AG04449 (cell line): ENCODE results near the gene IFT122.
A peak's percentile ranks its signal among the peaks of the same experiment; 100 is the strongest.

Experiments used
- CTCF ChIA-PET: fragments of 350-600 bp; formaldehyde crosslinking; extraction: SDS; loops from one replicate; lab custom pipeline; 2021; ENCODE audit warnings: antibody characterized with exemption; lab: Yijun Ruan, JAX
- POLR2A ChIA-PET: fragments of 400-600, 350-600 bp; formaldehyde crosslinking; extraction: SDS; loops from one replicate; lab custom pipeline; 2020; ENCODE audit warnings: antibody characterized with exemption, inconsistent platforms; lab: Yijun Ruan, JAX
- DNase-seq: peaks from one replicate; pipeline ENCODE4 v3.0.0-alpha.2; 2010; ENCODE audit warnings: low read depth, low spot score
- H3K4me3 ChIP-seq: 2 replicates; pipeline ENCODE4 v1.5.1; 2011; ENCODE audit warnings: low read depth, mild to moderate bottlenecking, control low read depth, low read length
- CTCF ChIP-seq: IDR thresholded peaks from one replicate; pipeline ENCODE4 v1.5.1; 2011; ENCODE audit warnings: mild to moderate bottlenecking, moderate library complexity, low read length, control low read depth, inconsistent platforms; ENCODE audit not compliant: insufficient read depth; ENCODE audit errors: missing control alignments

The IFT122 gene

GRCh38 chr3:129399145-129399894 lies 40.7 kb upstream of the IFT122 start:
- CTCF ChIA-PET = interaction anchor here (0.7 to 2.3 kb wide), 15 partner anchors 9 to 534 kb away, joined by 3 to 30 read pairs (median 4); a partner anchor contains a TSS
- DNase-seq = peak; percentile 83
- POLR2A ChIA-PET = interaction anchor here (0.7 to 1.0 kb wide), 2 partner anchors 30 to 288 kb away, joined by 3 read pairs; partner anchors contain the start of gene EFCAB12
- peak; percentile 77 for TF ChIP-seq CTCF
- H3K4me3 ChIP-seq = peak overlapping the region; percentile 87

GRCh38 chr3:129399895-129400357 lies 40.1 kb upstream of the IFT122 start:
- ChIA-PET POLR2A (interaction anchor here (0.7 to 1.0 kb wide), 2 partner anchors 29 to 287 kb away, joined by 3 read pairs; partner anchors contain the start of gene EFCAB12), CTCF (interaction anchor here (0.7 to 2.3 kb wide), 15 partner anchors 9 to 534 kb away, joined by 3 to 30 read pairs (median 4); a partner anchor contains a TSS)
- no peak for DNase-seq
- no peak for TF ChIP-seq CTCF
- H3K4me3 ChIP-seq = 0 out of 2 replicates have a peak overlapping the region, but pooled peaks have one; percentile 8

- ChIA-PET POLR2A (no interaction called here), CTCF (interaction anchor here (1.1 kb wide), 1 partner anchor 11 kb away, joined by 3 read pairs; no protein-coding TSS in a partner anchor)
- no peak for TF ChIP-seq CTCF
- H3K4me3 ChIP-seq = no peak overlapping the region
- DNase-seq = no peak
Observed at GRCh38 chr3:129402210-129402609, 37.8 kb upstream of the IFT122 start.

- CTCF ChIA-PET = interaction anchor here (1.1 to 1.4 kb wide), 2 partner anchors 11 to 19 kb away, joined by 3 to 6 read pairs; no protein-coding TSS in a partner anchor
- H3K4me3 ChIP-seq = no peak overlapping the region
- POLR2A ChIA-PET = no interaction called here
- no peak for DNase-seq
- TF ChIP-seq CTCF = no peak
Observed at GRCh38 chr3:129402616-129403015, 37.4 kb upstream of the IFT122 start.

GRCh38 chr3:129403450-129403849 lies 36.6 kb upstream of the IFT122 start:
- ChIA-PET CTCF (interaction anchor here (1.4 kb wide), 1 partner anchor 20 kb away, joined by 6 read pairs; no protein-coding TSS in a partner anchor), POLR2A (no interaction called here)
- no peak overlapping the region for H3K4me3 ChIP-seq
- no peak for TF ChIP-seq CTCF
- DNase-seq = no peak

- ChIA-PET POLR2A (no interaction called here), CTCF (interaction anchor here (1.4 kb wide), 1 partner anchor 21 kb away, joined by 6 read pairs; no protein-coding TSS in a partner anchor)
- TF ChIP-seq CTCF = no peak
- no peak overlapping the region for H3K4me3 ChIP-seq
- DNase-seq = no peak
Observed at GRCh38 chr3:129404130-129404529, 35.9 kb upstream of the IFT122 start.
